HFFc6 (cell line): ENCODE results near the gene POSTN. TPM values are rescaled to one million over a fixed set of nuclear protein-coding genes. Genes with fewer than 3 reads are reported as not detected.

Experiments used
- DNase-seq: peaks from one replicate; pipeline ENCODE4 v3.0.0-alpha.2; 2018
- H3K27ac Mint-ChIP-seq: 2 replicates; pipeline ENCODE4 v1.8.0; 2020; ENCODE audit warnings: mild to moderate bottlenecking, mixed read lengths
- H3K27me3 Mint-ChIP-seq: 2 replicates; pipeline ENCODE4 v1.8.0; 2021; ENCODE audit warnings: mild to moderate bottlenecking, moderate library complexity, mixed read lengths; ENCODE audit not compliant: insufficient read depth
- H3K36me3 Mint-ChIP-seq: 2 replicates; pipeline ENCODE4 v1.8.0; 2021; ENCODE audit warnings: low read depth, mixed read lengths
- H3K4me1 Mint-ChIP-seq: 2 replicates; pipeline ENCODE4 v1.8.0; 2020; ENCODE audit warnings: low read depth, mixed read lengths
- H3K4me3 Mint-ChIP-seq: 2 replicates; pipeline ENCODE4 v1.8.0; 2020; ENCODE audit warnings: mild to moderate bottlenecking, moderate library complexity, mixed read lengths
- H3K9me3 Mint-ChIP-seq: 2 replicates; pipeline ENCODE4 v1.8.0; 2020; ENCODE audit warnings: mild to moderate bottlenecking, mixed read lengths
- total RNA-seq, 6 experiments: library from RNA; stranded (reverse); fragmentation: NEBNext Ultra II Directional; extraction: Animal tissue kit (Norgen Biotek cat#: 25700); gene quantifications; 2 replicates in 1 of 6; 3 replicates in 5 of 6; pipeline ENCODE4 v1.2.3, GENCODE V29; 2021
- TF ChIP-seq, protein P1 (sequence below): fragments of 200-600 bp; sonication (generic); IDR thresholded peaks from 2 replicates; pipeline ENCODE4 v1.5.0; 2021; ENCODE audit warnings: antibody characterized with exemption, mild to moderate bottlenecking

The POSTN gene
- total RNA-seq, 6 experiments from 2014 or later: 20.5 to 220 (median 23.5) TPM

DNA sequence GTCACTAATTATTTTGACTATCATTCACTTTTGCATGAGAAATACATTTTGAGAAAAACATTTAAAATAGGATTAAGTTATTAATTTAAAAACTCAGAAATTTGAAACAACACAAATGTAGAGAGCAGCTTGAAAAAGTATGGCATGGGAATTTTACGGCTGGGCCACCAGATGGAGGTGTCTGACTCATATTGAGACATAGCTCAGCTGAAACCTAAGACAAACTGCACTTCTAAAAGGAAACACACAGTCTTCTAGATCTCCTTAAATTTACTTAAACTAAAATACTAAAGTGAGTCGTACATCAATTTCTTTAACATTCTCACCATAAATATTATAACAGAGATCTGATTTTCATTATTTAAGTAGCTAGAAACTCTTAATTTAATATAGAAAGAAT, 41.9 kb upstream of the POSTN start:
- peaks cover 40% of the 10 kb centered on the region for H3K4me1 Mint-ChIP-seq

DNA sequence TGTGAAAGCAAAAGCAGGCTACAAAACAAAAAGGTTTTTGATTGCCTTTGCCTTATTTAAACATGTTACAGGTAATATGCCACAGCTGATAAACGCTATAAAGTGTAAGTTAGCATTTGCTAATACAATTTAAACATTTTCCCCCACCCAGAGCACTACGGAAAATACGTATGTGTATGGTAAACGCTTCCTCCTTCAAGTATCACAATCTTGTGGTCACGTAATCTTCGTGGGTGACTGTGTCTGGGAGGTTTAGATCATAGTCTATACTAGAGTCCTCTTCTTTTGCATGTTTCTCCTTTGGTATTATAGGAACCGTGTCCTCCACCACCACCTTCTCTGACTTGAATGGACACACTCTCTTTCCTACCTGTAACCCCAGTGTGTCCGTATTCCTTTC, 38.1 kb upstream of the POSTN start:
- DNase-seq: no peak
- Mint-ChIP-seq H3K4me1 (peaks cover 26% of the 10 kb centered on the region), H3K4me3 (no peak overlapping the region), H3K27me3 (no peaks in the 10 kb centered on the region), H3K36me3 (peaks cover 6% of the 10 kb centered on the region; the same call in 1 of the 2 replicates), H3K27ac (no peak overlapping the region), H3K9me3 (no peaks in the 10 kb centered on the region)
- TF ChIP-seq, protein P1, sequence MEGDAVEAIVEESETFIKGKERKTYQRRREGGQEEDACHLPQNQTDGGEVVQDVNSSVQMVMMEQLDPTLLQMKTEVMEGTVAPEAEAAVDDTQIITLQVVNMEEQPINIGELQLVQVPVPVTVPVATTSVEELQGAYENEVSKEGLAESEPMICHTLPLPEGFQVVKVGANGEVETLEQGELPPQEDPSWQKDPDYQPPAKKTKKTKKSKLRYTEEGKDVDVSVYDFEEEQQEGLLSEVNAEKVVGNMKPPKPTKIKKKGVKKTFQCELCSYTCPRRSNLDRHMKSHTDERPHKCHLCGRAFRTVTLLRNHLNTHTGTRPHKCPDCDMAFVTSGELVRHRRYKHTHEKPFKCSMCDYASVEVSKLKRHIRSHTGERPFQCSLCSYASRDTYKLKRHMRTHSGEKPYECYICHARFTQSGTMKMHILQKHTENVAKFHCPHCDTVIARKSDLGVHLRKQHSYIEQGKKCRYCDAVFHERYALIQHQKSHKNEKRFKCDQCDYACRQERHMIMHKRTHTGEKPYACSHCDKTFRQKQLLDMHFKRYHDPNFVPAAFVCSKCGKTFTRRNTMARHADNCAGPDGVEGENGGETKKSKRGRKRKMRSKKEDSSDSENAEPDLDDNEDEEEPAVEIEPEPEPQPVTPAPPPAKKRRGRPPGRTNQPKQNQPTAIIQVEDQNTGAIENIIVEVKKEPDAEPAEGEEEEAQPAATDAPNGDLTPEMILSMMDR: no peak

More for the DNA sequence above, 41.9 kb upstream of the POSTN start:
- TF ChIP-seq, protein P1: peak; percentile 85
- Mint-ChIP-seq H3K9me3 (no peaks in the 10 kb centered on the region), H3K27me3 (no peaks in the 10 kb centered on the region), H3K27ac (peak overlapping the region; percentile 57), H3K36me3 (peaks cover 27% of the 10 kb centered on the region), H3K4me3 (no peak overlapping the region)
- DNase-seq: peak; percentile 74

DNA sequence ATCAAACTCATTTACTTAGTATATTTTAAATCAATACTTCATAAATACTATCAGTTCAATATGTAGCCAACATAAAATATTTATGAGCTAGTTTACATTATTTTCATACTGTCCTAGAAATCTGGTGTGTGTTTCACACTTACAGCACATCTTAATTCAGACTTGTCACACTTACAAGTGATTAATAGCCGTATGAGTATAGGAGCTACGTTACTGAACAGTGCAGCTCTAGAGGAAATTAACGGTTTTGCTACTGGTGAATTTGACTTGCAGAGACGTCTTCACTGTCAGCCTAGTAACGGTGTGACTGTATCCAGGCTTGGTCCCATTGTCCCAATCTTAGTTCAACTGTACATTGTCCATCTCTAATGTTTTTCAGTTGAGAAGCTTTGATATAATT, 33.7 kb upstream of the POSTN start:
- Mint-ChIP-seq H3K4me3 (no peak overlapping the region), H3K9me3 (no peaks in the 10 kb centered on the region), H3K4me1 (no peaks in the 10 kb centered on the region; the same call in 1 of the 2 replicates), H3K27ac (no peak overlapping the region), H3K36me3 (peaks cover 12% of the 10 kb centered on the region; the same call in 1 of the 2 replicates), H3K27me3 (no peaks in the 10 kb centered on the region; the same call in 1 of the 2 replicates)
- DNase-seq: no peak
- TF ChIP-seq, protein P1: no peak

DNA sequence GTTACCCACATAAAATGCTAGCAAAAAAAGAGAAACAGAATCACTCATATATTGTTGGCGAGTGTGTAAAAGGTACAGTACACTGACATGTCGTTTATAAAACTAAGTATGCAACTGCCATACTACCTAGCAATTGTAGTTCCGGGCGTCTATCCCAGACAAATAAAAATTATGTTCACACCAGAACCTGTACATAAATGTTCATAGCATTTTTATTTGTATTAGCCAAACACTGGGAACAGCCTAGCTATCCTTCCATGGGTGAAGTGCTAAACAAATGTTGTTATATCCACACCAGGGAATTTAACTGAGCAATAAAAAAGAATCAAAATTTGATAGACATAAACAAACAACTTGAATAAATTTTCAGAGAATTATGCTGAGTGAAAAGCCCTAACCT, 28.9 kb upstream of the POSTN start:
- H3K4me3 Mint-ChIP-seq: no peak overlapping the region
- no peaks in the 10 kb centered on the region; the same call in 1 of the 2 replicates for H3K4me1 Mint-ChIP-seq
- TF ChIP-seq, protein P1: no peak
- H3K9me3 Mint-ChIP-seq: no peaks in the 10 kb centered on the region
- no peaks in the 10 kb centered on the region; the same call in 1 of the 2 replicates for H3K27me3 Mint-ChIP-seq
- DNase-seq: no peak
- H3K27ac Mint-ChIP-seq: no peak overlapping the region
- H3K36me3 Mint-ChIP-seq: peaks cover 7% of the 10 kb centered on the region; the same call in 1 of the 2 replicates

DNA sequence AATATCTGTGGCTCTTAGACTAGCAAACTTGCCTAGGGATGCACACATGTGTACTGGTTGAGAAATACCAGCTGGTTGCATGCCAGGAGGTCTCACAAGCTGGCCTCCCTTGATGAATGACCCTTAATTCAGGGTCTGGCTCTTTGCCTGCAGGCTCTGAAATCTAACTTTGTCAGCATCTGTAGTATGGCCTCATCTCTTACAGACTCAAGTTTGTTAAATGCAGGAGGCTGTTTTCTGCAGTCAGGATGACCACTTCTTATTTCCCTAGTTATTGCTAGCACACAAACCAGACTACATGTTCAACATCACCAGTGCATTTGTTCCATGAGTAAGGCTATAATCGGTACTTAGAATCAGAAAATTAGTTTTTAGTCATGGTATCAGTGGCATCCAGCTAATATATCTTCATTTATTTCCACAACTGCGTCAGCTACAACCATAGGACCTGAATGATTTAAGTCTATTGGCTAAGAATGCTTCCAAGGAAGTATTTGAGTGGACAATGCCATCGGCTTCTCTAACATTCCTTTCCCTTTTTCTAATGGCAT, 23.3 kb upstream of the POSTN start:
- Mint-ChIP-seq H3K4me1 (peaks cover 25% of the 10 kb centered on the region), H3K36me3 (no peaks in the 10 kb centered on the region), H3K4me3 (no peak overlapping the region), H3K27me3 (no peaks in the 10 kb centered on the region; the same call in 1 of the 2 replicates), H3K9me3 (no peaks in the 10 kb centered on the region), H3K27ac (no peak overlapping the region)
- TF ChIP-seq, protein P1: no peak
- DNase-seq: no peak
